Ovary (tissue), 3 donors: ENCODE data around the gene KCTD18.

ENCODE experiments used
- POLR2A ChIP-seq: fragments of 450-650 bp; IDR thresholded peaks from one replicate; pipeline ENCODE4 v1.6.1; 2017; ENCODE audit warnings: antibody characterized with exemption, mild to moderate bottlenecking, moderate library complexity
- TF ChIP-seq, protein P1 (sequence below), 3 donors: fragments of 450-650 bp in 2 of 3; fragments of 200-600 bp in 1 of 3; IDR thresholded peaks; one replicate each; pipeline versions ENCODE4 v1.5.1 to v1.8.0; 2016 to 2022; ENCODE audit warnings: antibody characterized with exemption in 3 of 3, mild to moderate bottlenecking in 1 of 3
- donor health status: DM: no; HTN: no; CAD: no.

DNA sequence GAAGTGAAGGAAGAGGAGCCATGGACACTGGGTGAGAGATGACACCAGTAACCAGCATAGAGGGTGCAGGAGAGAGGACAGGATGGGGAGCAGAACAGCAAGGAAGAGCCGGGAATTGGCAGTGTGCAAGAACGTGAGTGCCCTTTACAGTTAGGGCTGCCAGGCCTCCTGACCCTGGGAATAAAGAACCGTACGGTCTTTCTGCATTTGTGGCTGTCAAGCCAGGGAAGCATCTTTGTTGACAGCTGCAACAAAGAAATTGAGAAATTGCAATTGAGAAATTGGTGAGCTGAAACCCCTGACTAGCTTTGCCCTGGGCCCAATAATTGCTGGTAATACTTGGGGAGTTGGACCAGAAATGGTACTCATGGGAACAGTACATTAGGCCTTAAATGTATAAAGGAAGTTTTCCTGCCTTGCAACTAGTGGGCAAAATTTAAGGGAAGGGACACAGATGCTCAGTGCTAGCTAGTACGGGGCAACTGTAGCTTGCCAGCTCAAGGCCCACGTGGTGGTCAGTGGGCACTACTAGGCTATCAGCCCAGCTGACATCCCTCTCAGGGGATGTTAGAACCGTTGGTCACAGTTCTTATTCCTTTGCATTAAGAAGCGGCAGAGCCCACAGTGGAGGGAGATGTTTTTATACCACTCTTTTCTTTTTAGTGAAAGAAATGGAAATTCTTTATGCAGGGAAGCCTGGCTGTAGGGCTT lies 56.6 kb downstream of the KCTD18 start:
- no peak for TF ChIP-seq POLR2A
- TF ChIP-seq, protein P1, sequence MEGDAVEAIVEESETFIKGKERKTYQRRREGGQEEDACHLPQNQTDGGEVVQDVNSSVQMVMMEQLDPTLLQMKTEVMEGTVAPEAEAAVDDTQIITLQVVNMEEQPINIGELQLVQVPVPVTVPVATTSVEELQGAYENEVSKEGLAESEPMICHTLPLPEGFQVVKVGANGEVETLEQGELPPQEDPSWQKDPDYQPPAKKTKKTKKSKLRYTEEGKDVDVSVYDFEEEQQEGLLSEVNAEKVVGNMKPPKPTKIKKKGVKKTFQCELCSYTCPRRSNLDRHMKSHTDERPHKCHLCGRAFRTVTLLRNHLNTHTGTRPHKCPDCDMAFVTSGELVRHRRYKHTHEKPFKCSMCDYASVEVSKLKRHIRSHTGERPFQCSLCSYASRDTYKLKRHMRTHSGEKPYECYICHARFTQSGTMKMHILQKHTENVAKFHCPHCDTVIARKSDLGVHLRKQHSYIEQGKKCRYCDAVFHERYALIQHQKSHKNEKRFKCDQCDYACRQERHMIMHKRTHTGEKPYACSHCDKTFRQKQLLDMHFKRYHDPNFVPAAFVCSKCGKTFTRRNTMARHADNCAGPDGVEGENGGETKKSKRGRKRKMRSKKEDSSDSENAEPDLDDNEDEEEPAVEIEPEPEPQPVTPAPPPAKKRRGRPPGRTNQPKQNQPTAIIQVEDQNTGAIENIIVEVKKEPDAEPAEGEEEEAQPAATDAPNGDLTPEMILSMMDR (IDR thresholded peaks at IDR 0.05), result no peak
